Neural crest cell (in vitro differentiated cells): ENCODE results near the gene CXCL11. TPM values are rescaled to one million over a fixed set of nuclear protein-coding genes. Genes with fewer than 3 reads are reported as not detected.

Experiments used
- DNase-seq: peaks from one replicate; pipeline ENCODE4 v3.0.0; 2021; ENCODE audit warnings: low read depth, mixed read lengths, low spot score
- H3K27ac Mint-ChIP-seq: one replicate; pipeline ENCODE4 v1.8.0; 2021; ENCODE audit warnings: mild to moderate bottlenecking, mixed read lengths; ENCODE audit not compliant: unreplicated experiment
- H3K27me3 Mint-ChIP-seq: 2 replicates; pipeline ENCODE4 v1.8.0; 2021; ENCODE audit warnings: low read depth, mild to moderate bottlenecking, mixed read lengths
- H3K36me3 Mint-ChIP-seq: 2 replicates; pipeline ENCODE4 v1.8.0; 2021; ENCODE audit warnings: low read depth, mild to moderate bottlenecking, mixed read lengths
- H3K4me1 Mint-ChIP-seq: 2 replicates; pipeline ENCODE4 v1.8.0; 2021; ENCODE audit warnings: mixed read lengths
- H3K4me3 Mint-ChIP-seq: one replicate; pipeline ENCODE4 v1.8.0; 2021; ENCODE audit warnings: mild to moderate bottlenecking, mixed read lengths
- H3K9me3 Mint-ChIP-seq: 2 replicates; pipeline ENCODE4 v1.8.0; 2021; ENCODE audit warnings: mixed read lengths
- CTCF ChIP-seq: fragments of 200-600 bp; sonication (generic); conservative IDR thresholded peaks from 2 replicates; pipeline ENCODE4 v1.5.0; 2021; ENCODE audit warnings: antibody characterized with exemption, mild to moderate bottlenecking
- total RNA-seq: library from RNA; stranded (reverse); gene quantifications from 2 replicates; pipeline ENCODE4 v1.2.1, GENCODE V29; 2021

CXCL11 gene
- total RNA-seq, 1 donor from 2014 or later = not detected

- no peaks in the 10 kb centered on the region for H3K36me3 Mint-ChIP-seq
- peaks cover 24% of the 10 kb centered on the region for H3K27me3 Mint-ChIP-seq
- TF ChIP-seq CTCF = no peak
- H3K4me1 Mint-ChIP-seq = no peaks in the 10 kb centered on the region
- no peak within 1 kb of the TSS for H3K4me3 Mint-ChIP-seq
- no peaks in the 10 kb centered on the region for H3K9me3 Mint-ChIP-seq
- no peak for DNase-seq
- H3K27ac Mint-ChIP-seq = no peak within 1 kb of the TSS
Observed at GRCh38 chr4:76007089-76007862, 28.6 kb downstream of the CXCL11 start, which contains the start of gene CXCL9. TSS of gene CXCL9 (minus strand) at chr4:76007509. CDS start at chr4:76007449, 60 bp downstream.

GRCh38 chr4:76003620-76004019 lies 32.2 kb downstream of the CXCL11 start:
- no peak overlapping the region for H3K4me3 Mint-ChIP-seq
- no peaks in the 10 kb centered on the region for H3K4me1 Mint-ChIP-seq
- H3K27me3 Mint-ChIP-seq = peaks cover 24% of the 10 kb centered on the region
- DNase-seq = no peak
- no peak for TF ChIP-seq CTCF
- no peaks in the 10 kb centered on the region for H3K36me3 Mint-ChIP-seq
- H3K27ac Mint-ChIP-seq = no peak overlapping the region
- H3K9me3 Mint-ChIP-seq = no peaks in the 10 kb centered on the region

- Mint-ChIP-seq H3K27me3 (peaks cover 22% of the 10 kb centered on the region), H3K27ac (no peak overlapping the region), H3K9me3 (no peaks in the 10 kb centered on the region), H3K4me3 (no peak overlapping the region), H3K4me1 (no peaks in the 10 kb centered on the region), H3K36me3 (no peaks in the 10 kb centered on the region)
- no peak for DNase-seq
- no peak for TF ChIP-seq CTCF
Observed at GRCh38 chr4:76003035-76003434, 32.8 kb downstream of the CXCL11 start.

GRCh38 chr4:76002176-76002575 lies 33.7 kb downstream of the CXCL11 start:
- no peak overlapping the region for H3K4me3 Mint-ChIP-seq
- no peak for TF ChIP-seq CTCF
- H3K4me1 Mint-ChIP-seq = no peaks in the 10 kb centered on the region
- no peaks in the 10 kb centered on the region for H3K36me3 Mint-ChIP-seq
- no peak for DNase-seq
- H3K27ac Mint-ChIP-seq = no peak overlapping the region
- H3K9me3 Mint-ChIP-seq = no peaks in the 10 kb centered on the region
- H3K27me3 Mint-ChIP-seq = peaks cover 16% of the 10 kb centered on the region

- Mint-ChIP-seq H3K27me3 (peaks cover 14% of the 10 kb centered on the region), H3K27ac (no peak overlapping the region), H3K4me1 (no peaks in the 10 kb centered on the region), H3K4me3 (no peak overlapping the region), H3K9me3 (no peaks in the 10 kb centered on the region), H3K36me3 (no peaks in the 10 kb centered on the region)
- DNase-seq = no peak
- no peak for TF ChIP-seq CTCF
Observed at GRCh38 chr4:76001700-76002099, 34.2 kb downstream of the CXCL11 start.
